GM19397 (cell line): Measurements from ENCODE around the gene TM4SF18.
"Not testable (repeated sequence)": the region's sequence is repeated elsewhere in the genome, so short reads cannot be mapped to it uniquely, and the experiment has no call there.

Source experiments
- ATAC-seq: cut with Tn5 transposase; IDR thresholded peaks from one replicate; pipeline ENCODE4 v1.9.1; 2021; ENCODE audit warnings: mild to moderate bottlenecking, moderate library complexity; ENCODE audit not compliant: unreplicated experiment

Gene TM4SF18

GRCh38 chr3:149368674-149369497 lies 35.5 kb upstream of the TM4SF18 start:
- no peak for ATAC-seq

GRCh38 chr3:149368201-149368673 lies 34.8 kb upstream of the TM4SF18 start:
- ATAC-seq, result no peak

GRCh38 chr3:149366941-149367840 lies 33.8 kb upstream of the TM4SF18 start:
- ATAC-seq, result no peak

- no peak for ATAC-seq
Measured at GRCh38 chr3:149366031-149366430, 32.6 kb upstream of the TM4SF18 start.

DNA sequence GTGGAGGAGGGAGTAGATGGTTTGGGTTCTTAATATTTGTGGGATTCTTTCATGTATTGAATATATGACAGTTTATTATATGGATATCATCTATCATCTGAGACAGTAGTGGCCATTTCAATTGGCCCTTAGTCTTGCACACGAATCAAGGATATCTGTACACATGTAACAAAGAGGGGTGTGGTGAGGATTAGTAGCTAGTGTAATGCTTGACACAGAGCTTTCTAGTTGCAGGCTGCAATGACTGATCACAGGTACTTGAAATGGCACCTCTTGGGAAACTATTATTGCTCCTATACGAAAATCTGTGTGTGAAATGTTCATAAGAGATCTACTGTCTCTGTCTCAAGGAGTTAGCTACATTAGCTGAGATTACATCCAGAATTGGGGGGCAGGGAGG lies 31.2 kb upstream of the TM4SF18 start:
- no peak for ATAC-seq

GRCh38 chr3:149363053-149363452 lies 29.6 kb upstream of the TM4SF18 start:
- ATAC-seq, result no peak

- no peak for ATAC-seq
Measured at GRCh38 chr3:149362366-149362765, 28.9 kb upstream of the TM4SF18 start.

GRCh38 chr3:149356630-149357029 lies 23.2 kb upstream of the TM4SF18 start:
- no peak for ATAC-seq

DNA sequence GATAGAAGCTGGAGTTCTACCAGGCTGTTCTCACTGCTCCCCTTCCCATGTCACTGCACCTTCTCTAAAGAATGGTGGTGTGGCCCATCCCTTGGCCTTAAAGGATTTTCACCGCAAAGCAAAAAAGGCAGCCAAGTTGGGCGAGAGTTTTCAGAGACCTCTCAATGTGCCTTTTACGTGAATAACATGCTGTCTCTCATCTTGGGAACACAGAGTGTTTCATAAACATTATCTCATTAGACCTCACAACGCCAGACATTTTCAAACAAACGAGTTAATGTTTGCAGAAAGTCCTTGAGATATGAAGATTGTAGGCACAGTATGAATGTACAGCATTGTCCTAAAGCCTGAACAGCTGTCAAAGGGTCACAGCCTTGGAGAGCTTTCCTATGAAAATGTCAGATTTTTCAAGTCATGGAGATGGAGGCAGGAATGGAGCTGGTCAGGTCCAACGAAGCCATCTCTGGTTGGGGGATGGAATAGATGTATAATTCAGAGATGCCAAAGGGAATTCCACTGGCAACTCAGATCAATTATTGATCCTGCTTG lies 22.7 kb upstream of the TM4SF18 start:
- no peak for ATAC-seq

- ATAC-seq, result no peak
Measured at GRCh38 chr3:149353581-149354184, 20.2 kb upstream of the TM4SF18 start.

DNA sequence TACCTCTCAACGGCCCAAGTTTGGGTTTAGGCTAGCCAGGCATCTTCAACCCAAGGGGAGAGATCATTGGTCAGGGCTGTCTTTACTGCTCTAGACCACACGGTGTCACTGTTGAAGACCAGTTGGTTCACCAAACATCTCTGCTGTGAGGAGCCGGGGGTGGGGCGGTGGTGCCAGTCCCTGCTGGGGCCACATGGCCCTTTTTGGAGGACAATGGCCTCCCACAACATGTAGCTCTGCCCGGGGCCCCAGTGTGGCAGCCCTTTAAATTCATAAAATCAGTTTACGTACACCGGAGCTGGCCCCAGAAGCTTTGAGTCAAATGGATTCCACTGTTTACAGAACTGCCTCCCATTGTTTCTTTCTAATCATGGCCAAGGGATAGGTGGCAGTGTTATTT lies 19.1 kb upstream of the TM4SF18 start:
- ATAC-seq, result peak; percentile 93

GRCh38 chr3:149343951-149344350 lies 10.5 kb upstream of the TM4SF18 start:
- ATAC-seq, result no peak

DNA sequence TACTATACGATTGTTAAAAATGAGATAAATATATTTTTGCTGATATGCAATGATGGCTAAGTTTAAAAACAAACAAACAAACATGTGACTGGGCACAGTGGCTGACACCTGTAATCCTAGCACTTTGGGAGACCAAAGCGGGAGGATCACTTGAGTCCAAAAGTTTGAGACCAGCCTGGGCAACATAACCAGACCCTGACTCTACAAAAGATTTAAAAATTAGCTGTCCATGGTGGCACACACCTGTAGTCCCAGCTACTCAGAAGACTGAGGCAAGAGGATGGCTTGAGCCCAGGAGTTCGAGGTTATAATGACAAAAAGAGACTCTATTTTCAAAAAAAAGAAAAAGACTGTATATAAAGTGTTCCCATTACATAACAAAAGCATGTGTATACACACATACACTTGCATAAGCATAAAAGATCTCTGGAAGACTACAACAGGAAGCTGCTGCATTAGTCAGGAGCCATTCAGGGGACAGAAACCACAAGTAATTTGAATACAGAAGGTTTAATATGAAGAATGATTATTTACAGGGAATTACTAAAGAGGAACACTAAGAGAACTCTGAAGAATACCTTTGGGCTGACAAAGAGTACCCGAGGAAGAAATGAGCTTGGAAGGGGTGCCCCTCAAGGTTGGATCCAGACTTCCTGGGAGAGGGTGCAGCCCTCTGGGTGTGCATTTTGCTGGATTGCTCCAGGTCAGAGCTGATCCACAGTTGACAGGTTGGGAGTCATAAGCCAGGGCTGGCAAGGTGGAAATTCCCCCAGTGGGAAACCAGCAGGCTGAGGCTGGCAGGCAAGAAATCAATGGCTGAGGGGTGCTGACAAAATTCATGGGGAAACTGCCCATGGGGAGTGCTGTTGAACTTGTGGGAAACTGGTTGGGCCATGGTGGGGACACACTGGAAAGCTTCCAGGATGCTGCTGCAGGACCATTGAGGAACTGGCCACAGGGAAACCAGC lies 9.3 kb upstream of the TM4SF18 start:
- ATAC-seq, result no peak

DNA sequence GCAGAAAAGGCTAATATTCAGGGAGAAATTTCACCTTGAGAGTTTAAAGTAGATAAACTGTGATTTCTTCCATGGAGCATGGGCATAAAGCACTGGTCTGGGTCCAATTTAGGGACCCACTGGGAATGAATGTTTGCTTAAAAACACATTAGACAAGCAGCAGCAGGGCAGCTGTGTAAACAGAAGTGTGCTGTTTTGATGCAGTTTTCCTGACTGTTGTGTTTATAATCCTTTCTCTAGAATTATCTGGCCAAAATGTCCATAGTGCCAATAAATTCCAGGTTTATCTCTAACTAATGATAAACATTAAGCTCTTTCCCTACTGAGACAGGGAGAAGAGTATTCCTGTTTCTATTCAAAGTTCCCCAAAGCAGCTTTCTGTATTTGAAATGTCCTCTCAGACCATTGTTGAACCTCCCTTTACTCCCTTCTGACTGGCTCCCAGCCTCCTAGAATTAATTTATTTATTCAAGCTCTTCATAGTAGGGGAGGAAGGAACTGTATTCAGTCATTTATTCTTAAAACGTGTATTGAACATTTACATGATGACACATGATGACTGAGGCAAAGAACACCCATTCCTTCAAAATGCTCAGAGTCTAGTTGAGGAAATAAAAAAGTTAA lies 7.0 kb upstream of the TM4SF18 start:
- no peak for ATAC-seq

DNA sequence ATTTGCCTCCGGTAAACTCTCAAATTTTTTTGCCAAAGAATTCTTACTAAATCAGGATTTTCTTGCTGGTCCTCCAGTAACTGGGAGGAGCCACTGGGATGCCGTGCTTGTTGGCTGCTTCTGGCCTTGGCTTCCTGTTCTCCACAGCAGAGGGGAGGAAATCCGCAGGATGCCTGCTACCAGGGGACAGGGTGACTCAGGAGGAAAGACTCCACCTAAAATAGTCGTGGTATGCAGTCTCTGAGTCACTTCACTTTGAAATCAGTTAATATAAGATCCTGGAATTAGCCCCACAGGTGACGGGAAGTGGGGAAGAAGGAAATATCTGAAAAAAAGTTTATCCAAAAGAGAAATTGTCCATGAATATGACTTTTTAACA lies 6.5 kb upstream of the TM4SF18 start:
- ATAC-seq, result no peak

GRCh38 chr3:149337486-149337885 lies 4.0 kb upstream of the TM4SF18 start:
- not testable (repeated sequence) for ATAC-seq

DNA sequence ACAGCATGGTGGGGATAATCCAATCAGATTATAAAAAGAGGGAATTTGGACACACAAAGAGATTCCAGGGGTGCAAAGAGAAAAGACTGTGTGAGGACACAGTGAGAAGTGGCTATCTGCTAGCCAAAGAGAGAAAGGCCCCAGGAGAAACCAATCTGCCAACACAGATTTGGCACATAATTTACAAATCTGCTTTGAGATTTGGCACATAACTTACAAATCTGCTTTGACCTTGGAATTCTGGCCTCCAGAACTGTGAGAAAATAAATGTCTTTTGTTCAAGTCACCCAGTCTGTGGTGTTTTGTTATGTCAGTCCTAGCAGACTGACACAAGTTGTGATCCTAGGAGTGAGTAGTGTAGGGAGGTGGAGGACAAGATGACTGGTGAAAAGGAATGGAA lies 3.5 kb upstream of the TM4SF18 start:
- no peak for ATAC-seq

GRCh38 chr3:149332771-149333170 lies 665 bp downstream of the TM4SF18 start:
- ATAC-seq, result no peak

DNA sequence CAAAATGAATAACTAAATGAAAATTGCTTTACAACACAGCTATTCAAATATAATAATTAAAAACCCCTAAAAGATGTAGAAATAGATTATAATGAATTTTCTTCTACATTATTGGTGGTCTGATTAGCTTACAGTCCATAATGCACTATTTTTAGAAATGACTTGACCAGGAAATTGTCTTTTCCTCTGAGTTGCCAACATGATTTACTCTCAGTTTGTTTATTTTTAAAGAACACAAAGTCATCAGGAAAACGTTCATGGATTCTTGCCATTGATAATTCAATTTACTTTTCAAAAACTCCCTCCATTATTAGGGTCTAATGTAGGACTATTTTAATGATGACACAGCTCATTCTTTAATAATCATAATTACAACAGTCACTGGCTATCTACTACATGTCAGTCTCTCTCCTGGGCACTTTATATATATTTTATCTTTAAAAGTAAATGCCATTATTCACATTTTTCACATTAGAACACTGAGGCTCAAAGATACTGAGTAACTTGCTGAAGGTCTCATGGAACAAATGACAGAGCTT lies 1.1 kb downstream of the TM4SF18 start:
- no peak for ATAC-seq
